Panc1 (cell line): ENCODE results near the gene GON4L. TPM values are rescaled to one million over a fixed set of nuclear protein-coding genes. Genes with fewer than 3 reads are reported as not detected.

ENCODE experiments used
- ATAC-seq: fragments of 200-7000 bp; cut with Tn5 transposase; 2 replicates; pipeline ENCODE4 v1.9.1; 2020; ENCODE audit warnings: mild to moderate bottlenecking, moderate library complexity
- BruUV-seq: library from RNA; stranded (reverse); fragments of 400-500 nt; replicated peaks from 2 replicates; lab custom pipeline; 2021; lab: Mats Ljungman, UMichigan
- CTCF ChIA-PET: fragments of 300-600 bp; sonication (Branson Sonifier 250); formaldehyde crosslinking; loops from one replicate; lab custom pipeline; 2022; ENCODE audit warnings: antibody characterized with exemption; lab: Charles Lee
- POLR2A ChIA-PET: fragments of 300-600 bp; sonication (Branson Sonifier 250); formaldehyde crosslinking; loops from one replicate; lab custom pipeline; 2022; ENCODE audit warnings: antibody characterized with exemption; lab: Charles Lee
- DNase-seq: peaks from one replicate; pipeline ENCODE4 v3.0.0-alpha.2; 2010; ENCODE audit warnings: low read depth, low spot score
- H3K27ac ChIP-seq: 2 replicates; pipeline ENCODE4 v1.5.1; 2011; ENCODE audit warnings: mild to moderate bottlenecking, low read length, inconsistent platforms
- H3K27me3 ChIP-seq: fragments of 200-500 bp; sonication (Bioruptor generic); 2 replicates; pipeline ENCODE4 v1.6.0; 2014; ENCODE audit warnings: low read length, inconsistent platforms; ENCODE audit not compliant: control insufficient read depth, insufficient read depth
- H3K36me3 ChIP-seq: fragments of 200-500 bp; sonication (Bioruptor generic); 2 replicates; pipeline ENCODE4 v1.5.1; 2014; ENCODE audit warnings: inconsistent platforms, mild to moderate bottlenecking, low read length, moderate library complexity; ENCODE audit not compliant: control insufficient read depth, insufficient read depth
- H3K4me1 ChIP-seq: 2 replicates; pipeline ENCODE4 v1.5.1; 2011; ENCODE audit warnings: inconsistent platforms, mild to moderate bottlenecking, low read length, moderate library complexity; ENCODE audit not compliant: control insufficient read depth, insufficient read depth
- H3K4me3 ChIP-seq, 2 experiments: 2 replicates each; pipeline ENCODE4 v1.5.1; 2011 to 2012; ENCODE audit warnings: low read depth in 2 of 2, low read length in 2 of 2, mild to moderate bottlenecking in 2 of 2, inconsistent platforms in 1 of 2, moderate library complexity in 1 of 2
- H3K9me3 ChIP-seq: fragments of 200-500 bp; sonication (Bioruptor generic); 2 replicates; pipeline ENCODE4 v1.5.1; 2014; ENCODE audit warnings: low read depth, mild to moderate bottlenecking, inconsistent platforms, low read length, moderate library complexity; ENCODE audit not compliant: control insufficient read depth, insufficient read depth
- CTCF ChIP-seq: fragments of 450-650 bp; IDR thresholded peaks from 2 replicates; pipeline ENCODE4 v1.5.1; 2017; ENCODE audit warnings: mild to moderate bottlenecking
- POLR2AphosphoS5 ChIP-seq: IDR thresholded peaks from 2 replicates; pipeline ENCODE4 v1.6.1; 2012; ENCODE audit warnings: mild to moderate bottlenecking, low read depth, low read length, moderate library complexity
- REST ChIP-seq, 2 experiments: IDR thresholded peaks; 2 replicates each; pipeline ENCODE4 v1.6.1; 2011 to 2012; ENCODE audit warnings: low read depth in 2 of 2, control low read depth in 1 of 2, low read length in 1 of 2, mild to moderate bottlenecking in 1 of 2, moderate library complexity in 1 of 2; ENCODE audit not compliant: insufficient read depth in 1 of 2
- SIN3A ChIP-seq: IDR thresholded peaks from 2 replicates; pipeline ENCODE4 v1.6.1; 2012; ENCODE audit warnings: low read depth, mild to moderate bottlenecking, low read length, moderate library complexity, borderline replicate concordance; ENCODE audit not compliant: insufficient read depth
- TCF7L2 ChIP-seq: IDR thresholded peaks from 2 replicates; pipeline ENCODE4 v1.6.1; 2011; ENCODE audit warnings: mild to moderate bottlenecking, low read depth, low read length, inconsistent platforms
- in situ Hi-C: cut with HindIII; loops from 2 replicates; pipeline ENCODE4 v1.10.0; 2016; ENCODE audit warnings: low sequenced_read_pairs, low pct_unique_long_range_greater_than_20kb
- intact Hi-C: fragments of 100-400 bp; cut with micrococcal nuclease; formaldehyde crosslinking; loops from one replicate; pipeline ENCODE4 v1.10.0; 2022; ENCODE audit not compliant: unreplicated experiment
- total RNA-seq: library from RNA; stranded (reverse); gene quantifications from one replicate; pipeline ENCODE4 v1.2.1, GENCODE V29; 2021; ENCODE audit not compliant: unreplicated experiment

Gene GON4L
- total RNA-seq, 1 experiment from 2014 or later = 47.6 TPM

GRCh38 chr1:155831279-155831976 is 25.6 kb downstream of the GON4L start:
- H3K27ac ChIP-seq = no peak overlapping the region
- CTCF ChIA-PET = no interaction called here
- BruUV-seq = no TSS peak
- no peaks in the 10 kb centered on the region for H3K27me3 ChIP-seq
- no peak overlapping the region for H3K4me3 ChIP-seq
- H3K36me3 ChIP-seq = no peaks in the 10 kb centered on the region
- no peaks in the 10 kb centered on the region for H3K9me3 ChIP-seq
- H3K4me1 ChIP-seq = peaks cover 3% of the 10 kb centered on the region
- TF ChIP-seq POLR2AphosphoS5 (no peak), SIN3A (no peak), CTCF (no peak), TCF7L2 (no peak), REST (IDR thresholded peaks at IDR 0.05; ENCODE audit: insufficient read depth in 1 of 2, low read depth in 2 of 2, low read length in 1 of 2) (no peak)
- POLR2A ChIA-PET = no interaction called here
- in situ Hi-C loops (no loop called here), intact Hi-C loops (no loop called here)
- DNase-seq = no peak
- ATAC-seq = no peak

GRCh38 chr1:155827450-155827849 is 29.6 kb downstream of the GON4L start:
- H3K27ac ChIP-seq = no peak overlapping the region
- H3K36me3 ChIP-seq = peaks cover 4% of the 10 kb centered on the region
- intact Hi-C loops (no loop called here), in situ Hi-C loops (no loop called here)
- no peak for ATAC-seq
- ChIA-PET POLR2A (interaction anchor here (0.9 kb wide), 1 partner anchor 105 kb away, joined by 10 read pairs; no protein-coding TSS in a partner anchor), CTCF (no interaction called here)
- H3K4me3 ChIP-seq = no peak overlapping the region
- no peaks in the 10 kb centered on the region for H3K4me1 ChIP-seq
- no peaks in the 10 kb centered on the region for H3K27me3 ChIP-seq
- H3K9me3 ChIP-seq = no peaks in the 10 kb centered on the region
- BruUV-seq = no TSS peak
- DNase-seq = no peak
- TF ChIP-seq REST (IDR thresholded peaks at IDR 0.05; ENCODE audit: insufficient read depth in 1 of 2, low read depth in 2 of 2, low read length in 1 of 2) (no peak), CTCF (no peak), POLR2AphosphoS5 (no peak), SIN3A (no peak), TCF7L2 (no peak)
